HEK293 (cell line): ENCODE data around the gene PPP6R3.

ENCODE experiments used
- CTCF ChIA-PET: fragments of 350-600 bp; formaldehyde crosslinking; extraction: SDS; loops from one replicate; lab custom pipeline; 2021; ENCODE audit warnings: antibody characterized with exemption; lab: Yijun Ruan, JAX
- POLR2A ChIA-PET: fragments of 300-600 bp; formaldehyde crosslinking; extraction: SDS; loops from one replicate; lab custom pipeline; 2020; ENCODE audit warnings: antibody characterized with exemption, inconsistent platforms; lab: Yijun Ruan, JAX
- H3K27ac ChIP-seq: fragments of 200-500 bp; sonication (Bioruptor generic); 2 replicates; pipeline ENCODE4 v1.5.1; 2014; ENCODE audit warnings: low read depth, low read length, control low read depth, inconsistent platforms; ENCODE audit errors: extremely low read depth
- H3K36me3 ChIP-seq, 2 experiments: fragments of 200-500 bp in 1 of 2; sonication (Bioruptor generic) in 1 of 2; 1 replicate in 1 of 2; 2 replicates in 1 of 2; pipeline ENCODE4 v1.5.1; 2014 to 2017; ENCODE audit warnings: inconsistent platforms in 2 of 2, low read length in 2 of 2; ENCODE audit not compliant: control insufficient read depth in 2 of 2, insufficient read depth in 1 of 2
- H3K4me1 ChIP-seq: fragments of 200-500 bp; sonication (Bioruptor generic); 2 replicates; pipeline ENCODE4 v1.5.1; 2014; ENCODE audit warnings: mild to moderate bottlenecking, low read length, inconsistent platforms; ENCODE audit not compliant: control insufficient read depth, insufficient read depth
- H3K4me3 ChIP-seq: 2 replicates; pipeline ENCODE4 v1.5.1; 2011; ENCODE audit warnings: low read depth, mild to moderate bottlenecking, control low read depth, low read length, moderate library complexity
- H3K9me3 ChIP-seq: fragments of 200-500 bp; sonication (Bioruptor generic); 2 replicates; pipeline ENCODE4 v1.5.1; 2014; ENCODE audit warnings: low read depth, low read length, inconsistent platforms; ENCODE audit not compliant: control insufficient read depth, insufficient read depth
- GLI2 ChIP-seq: fragments of 450-650 bp; formaldehyde crosslinking; IDR thresholded peaks from 2 replicates; pipeline ENCODE4; 2017; ENCODE audit warnings: missing biosample characterization, missing genetic modification characterization, low read depth, borderline replicate concordance
- GLI4 ChIP-seq: fragments of 450-650 bp; formaldehyde crosslinking; IDR thresholded peaks from 2 replicates; pipeline ENCODE4 v1.5.1; 2016; ENCODE audit warnings: missing biosample characterization, missing genetic modification characterization
- KLF16 ChIP-seq: fragments of 450-650 bp; formaldehyde crosslinking; IDR thresholded peaks from 2 replicates; pipeline ENCODE4 v1.5.1; 2017; ENCODE audit warnings: missing biosample characterization, missing genetic modification characterization
- KLF8 ChIP-seq: fragments of 450-650 bp; formaldehyde crosslinking; IDR thresholded peaks from 2 replicates; pipeline ENCODE4 v1.5.1; 2016; ENCODE audit warnings: missing biosample characterization, missing genetic modification characterization
- SALL2 ChIP-seq: fragments of 450-650 bp; formaldehyde crosslinking; IDR thresholded peaks from 2 replicates; pipeline ENCODE4 v1.5.0; 2017; ENCODE audit warnings: missing biosample characterization, mild to moderate bottlenecking, missing genetic modification characterization, borderline replicate concordance
- SCRT2 ChIP-seq: fragments of 450-650 bp; formaldehyde crosslinking; IDR thresholded peaks from 2 replicates; pipeline ENCODE4 v1.5.1; 2016; ENCODE audit warnings: missing biosample characterization, missing genetic modification characterization
- TRIM28 ChIP-seq: IDR thresholded peaks from 2 replicates; pipeline ENCODE4 v1.6.1; 2011; ENCODE audit warnings: low read length, control low read depth, borderline replicate concordance
- ZNF121 ChIP-seq: fragments of 450-650 bp; formaldehyde crosslinking; IDR thresholded peaks from 2 replicates; pipeline ENCODE4 v1.5.1; 2016; ENCODE audit warnings: missing biosample characterization, missing genetic modification characterization
- ZNF169 ChIP-seq: fragments of 450-650 bp; formaldehyde crosslinking; IDR thresholded peaks from 2 replicates; pipeline ENCODE4 v1.5.1; 2016; ENCODE audit warnings: missing biosample characterization, missing genetic modification characterization
- ZNF221 ChIP-seq: fragments of 450-650 bp; formaldehyde crosslinking; IDR thresholded peaks from 2 replicates; pipeline ENCODE4 v1.5.1; 2017; ENCODE audit warnings: missing biosample characterization, missing genetic modification characterization, borderline replicate concordance
- ZNF24 ChIP-seq: fragments of 450-650 bp; formaldehyde crosslinking; IDR thresholded peaks from 2 replicates; pipeline ENCODE4 v1.5.1; 2016; ENCODE audit warnings: missing biosample characterization, missing genetic modification characterization
- ZNF274 ChIP-seq, 2 experiments: fragments of 200-500 bp in 1 of 2; fragments of 450-650 bp in 1 of 2; sonication (Bioruptor generic) in 1 of 2; formaldehyde crosslinking in 1 of 2; IDR thresholded peaks; 2 replicates each; pipeline versions ENCODE4 v1.5.1 to v1.6.1; 2014 to 2016; ENCODE audit warnings: borderline replicate concordance in 1 of 2, inconsistent platforms in 1 of 2, low read length in 1 of 2, missing biosample characterization in 1 of 2, missing genetic modification characterization in 1 of 2
- ZNF350 ChIP-seq: fragments of 450-650 bp; formaldehyde crosslinking; IDR thresholded peaks from 2 replicates; pipeline ENCODE4 v1.5.0; 2017; ENCODE audit warnings: missing biosample characterization, mild to moderate bottlenecking, missing genetic modification characterization
- ZNF514 ChIP-seq: fragments of 450-650 bp; formaldehyde crosslinking; IDR thresholded peaks from 2 replicates; pipeline ENCODE4 v1.5.1; 2016; ENCODE audit warnings: missing biosample characterization, missing genetic modification characterization
- ZNF529 ChIP-seq: fragments of 450-650 bp; formaldehyde crosslinking; IDR thresholded peaks from 2 replicates; pipeline ENCODE4 v1.5.1; 2017; ENCODE audit warnings: missing genetic modification characterization, missing biosample characterization; ENCODE audit not compliant: insufficient replicate concordance
- ZNF623 ChIP-seq: fragments of 450-650 bp; formaldehyde crosslinking; IDR thresholded peaks from 2 replicates; pipeline ENCODE4 v1.5.1; 2016; ENCODE audit warnings: missing biosample characterization, missing genetic modification characterization
- ZNF660 ChIP-seq: fragments of 450-650 bp; IDR thresholded peaks from 2 replicates; pipeline ENCODE4 v1.5.1; 2018; ENCODE audit warnings: missing biosample characterization, mild to moderate bottlenecking, missing genetic modification characterization
- ZNF677 ChIP-seq: fragments of 450-650 bp; IDR thresholded peaks from 2 replicates; pipeline ENCODE4 v1.5.0; 2018; ENCODE audit warnings: missing biosample characterization, mild to moderate bottlenecking, missing genetic modification characterization, moderate library complexity
- TF ChIP-seq, protein P1 (sequence below): IDR thresholded peaks from 2 replicates; pipeline ENCODE4 v1.6.1; 2011; ENCODE audit warnings: mild to moderate bottlenecking, low read depth, low read length, borderline replicate concordance
- TF ChIP-seq, protein P2 (sequence below): fragments of 450-650 bp; formaldehyde crosslinking; IDR thresholded peaks from 2 replicates; pipeline ENCODE4 v1.5.1; 2016; ENCODE audit warnings: missing biosample characterization, missing genetic modification characterization
- TF ChIP-seq, protein P3 (sequence below): fragments of 450-650 bp; formaldehyde crosslinking; IDR thresholded peaks from 2 replicates; pipeline ENCODE4 v1.5.1; 2016; ENCODE audit warnings: missing biosample characterization, missing genetic modification characterization
- TF ChIP-seq, protein P4 (sequence below): fragments of 450-650 bp; formaldehyde crosslinking; IDR thresholded peaks from 2 replicates; pipeline ENCODE4 v1.5.1; 2016; ENCODE audit warnings: missing biosample characterization, missing genetic modification characterization

The PPP6R3 gene

DNA sequence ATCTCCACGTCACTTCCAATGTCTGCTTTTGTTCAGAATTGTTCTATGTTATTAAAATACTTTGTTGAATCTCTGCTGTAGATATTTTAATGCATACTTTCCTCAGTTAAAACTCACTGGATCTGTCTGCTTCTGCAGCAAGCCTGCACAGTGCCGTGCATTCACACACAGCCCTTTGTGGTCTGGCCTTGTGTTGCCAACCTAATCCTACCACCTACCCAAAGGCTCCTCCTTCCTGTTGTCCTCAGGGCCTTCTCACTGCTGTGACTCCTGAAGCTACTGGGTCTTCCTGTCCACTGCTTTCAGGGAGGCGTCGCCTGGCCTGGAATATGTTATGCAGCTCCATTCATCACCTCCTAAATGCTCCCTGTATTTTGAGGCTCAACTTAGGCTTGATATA is 67.0 kb downstream of the PPP6R3 start:
- TF ChIP-seq, protein P1, sequence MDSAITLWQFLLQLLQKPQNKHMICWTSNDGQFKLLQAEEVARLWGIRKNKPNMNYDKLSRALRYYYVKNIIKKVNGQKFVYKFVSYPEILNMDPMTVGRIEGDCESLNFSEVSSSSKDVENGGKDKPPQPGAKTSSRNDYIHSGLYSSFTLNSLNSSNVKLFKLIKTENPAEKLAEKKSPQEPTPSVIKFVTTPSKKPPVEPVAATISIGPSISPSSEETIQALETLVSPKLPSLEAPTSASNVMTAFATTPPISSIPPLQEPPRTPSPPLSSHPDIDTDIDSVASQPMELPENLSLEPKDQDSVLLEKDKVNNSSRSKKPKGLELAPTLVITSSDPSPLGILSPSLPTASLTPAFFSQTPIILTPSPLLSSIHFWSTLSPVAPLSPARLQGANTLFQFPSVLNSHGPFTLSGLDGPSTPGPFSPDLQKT = no peak
- TF ChIP-seq ZNF274 (IDR thresholded peaks at IDR 0.05; ENCODE audit: low read length) (no peak), ZNF274 (tag by site-specific recombination; IDR thresholded peaks at IDR 0.05; ENCODE audit: borderline replicate concordance) (no peak), ZNF529 (tag by site-specific recombination) (no peak), ZNF221 (tag by site-specific recombination) (no peak), SCRT2 (no peak), SALL2 (tag by site-specific recombination) (no peak), ZNF677 (no peak), KLF8 (tag by site-specific recombination) (no peak), GLI2 (tag by site-specific recombination) (no peak), ZNF514 (tag by site-specific recombination) (no peak), KLF16 (tag by site-specific recombination) (no peak)
- Histone ChIP-seq H3K4me1 (no peaks in the 10 kb centered on the region), H3K9me3 (no peaks in the 10 kb centered on the region), H3K4me3 (no peak overlapping the region), H3K27ac (no peak overlapping the region), H3K36me3 (peaks cover 0 to 60% of the 10 kb centered on the region in 2 experiments; a peak in 2 of 3 replicates)
- POLR2A ChIA-PET = no interaction called here
- CTCF ChIA-PET = interaction anchor here (0.6 to 0.7 kb wide), 2 partner anchors 17 to 54 kb away, joined by 3 read pairs; no protein-coding TSS in a partner anchor

DNA sequence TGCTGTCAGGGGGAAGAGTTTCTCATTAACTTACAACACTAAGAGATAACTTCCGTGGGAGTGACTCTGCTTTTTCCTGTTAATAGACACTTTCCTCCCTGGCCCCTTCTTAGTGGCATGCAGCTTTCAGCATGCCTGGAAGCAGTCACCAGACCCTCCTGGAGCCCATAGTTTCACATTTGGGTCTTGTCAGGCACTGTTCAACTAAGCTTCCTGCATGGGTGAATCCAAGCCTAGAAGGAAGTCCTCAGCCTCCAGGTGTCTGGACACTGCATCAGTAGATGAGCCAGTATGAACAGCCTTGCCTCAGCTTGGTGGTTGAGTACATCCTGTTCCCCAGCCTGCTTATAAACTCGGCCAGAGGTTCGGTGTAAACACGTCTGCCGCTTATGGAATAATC is 68.1 kb downstream of the PPP6R3 start:
- POLR2A ChIA-PET = no interaction called here
- Histone ChIP-seq H3K4me3 (no peak overlapping the region), H3K36me3 (peaks cover 0 to 54% of the 10 kb centered on the region in 2 experiments; a peak in 1 of 3 replicates), H3K27ac (no peak overlapping the region), H3K9me3 (no peaks in the 10 kb centered on the region), H3K4me1 (no peaks in the 10 kb centered on the region)
- TF ChIP-seq ZNF623 (tag by site-specific recombination) = no peak
- TF ChIP-seq, protein P2, sequence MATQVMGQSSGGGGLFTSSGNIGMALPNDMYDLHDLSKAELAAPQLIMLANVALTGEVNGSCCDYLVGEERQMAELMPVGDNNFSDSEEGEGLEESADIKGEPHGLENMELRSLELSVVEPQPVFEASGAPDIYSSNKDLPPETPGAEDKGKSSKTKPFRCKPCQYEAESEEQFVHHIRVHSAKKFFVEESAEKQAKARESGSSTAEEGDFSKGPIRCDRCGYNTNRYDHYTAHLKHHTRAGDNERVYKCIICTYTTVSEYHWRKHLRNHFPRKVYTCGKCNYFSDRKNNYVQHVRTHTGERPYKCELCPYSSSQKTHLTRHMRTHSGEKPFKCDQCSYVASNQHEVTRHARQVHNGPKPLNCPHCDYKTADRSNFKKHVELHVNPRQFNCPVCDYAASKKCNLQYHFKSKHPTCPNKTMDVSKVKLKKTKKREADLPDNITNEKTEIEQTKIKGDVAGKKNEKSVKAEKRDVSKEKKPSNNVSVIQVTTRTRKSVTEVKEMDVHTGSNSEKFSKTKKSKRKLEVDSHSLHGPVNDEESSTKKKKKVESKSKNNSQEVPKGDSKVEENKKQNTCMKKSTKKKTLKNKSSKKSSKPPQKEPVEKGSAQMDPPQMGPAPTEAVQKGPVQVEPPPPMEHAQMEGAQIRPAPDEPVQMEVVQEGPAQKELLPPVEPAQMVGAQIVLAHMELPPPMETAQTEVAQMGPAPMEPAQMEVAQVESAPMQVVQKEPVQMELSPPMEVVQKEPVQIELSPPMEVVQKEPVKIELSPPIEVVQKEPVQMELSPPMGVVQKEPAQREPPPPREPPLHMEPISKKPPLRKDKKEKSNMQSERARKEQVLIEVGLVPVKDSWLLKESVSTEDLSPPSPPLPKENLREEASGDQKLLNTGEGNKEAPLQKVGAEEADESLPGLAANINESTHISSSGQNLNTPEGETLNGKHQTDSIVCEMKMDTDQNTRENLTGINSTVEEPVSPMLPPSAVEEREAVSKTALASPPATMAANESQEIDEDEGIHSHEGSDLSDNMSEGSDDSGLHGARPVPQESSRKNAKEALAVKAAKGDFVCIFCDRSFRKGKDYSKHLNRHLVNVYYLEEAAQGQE (tag by site-specific recombination) = no peak
- no peak for TF ChIP-seq ZNF121 (tag by site-specific recombination)
- no peak for TF ChIP-seq GLI4 (tag by site-specific recombination)
- TF ChIP-seq, protein P3, sequence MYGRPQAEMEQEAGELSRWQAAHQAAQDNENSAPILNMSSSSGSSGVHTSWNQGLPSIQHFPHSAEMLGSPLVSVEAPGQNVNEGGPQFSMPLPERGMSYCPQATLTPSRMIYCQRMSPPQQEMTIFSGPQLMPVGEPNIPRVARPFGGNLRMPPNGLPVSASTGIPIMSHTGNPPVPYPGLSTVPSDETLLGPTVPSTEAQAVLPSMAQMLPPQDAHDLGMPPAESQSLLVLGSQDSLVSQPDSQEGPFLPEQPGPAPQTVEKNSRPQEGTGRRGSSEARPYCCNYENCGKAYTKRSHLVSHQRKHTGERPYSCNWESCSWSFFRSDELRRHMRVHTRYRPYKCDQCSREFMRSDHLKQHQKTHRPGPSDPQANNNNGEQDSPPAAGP (tag by site-specific recombination) = no peak
- TF ChIP-seq ZNF660 (tag by site-specific recombination) = no peak
- TF ChIP-seq ZNF169 (tag by site-specific recombination) = no peak
- no peak for TF ChIP-seq TRIM28
- TF ChIP-seq ZNF24 (tag by site-specific recombination) = no peak
- TF ChIP-seq ZNF350 = no peak
- TF ChIP-seq, protein P4, sequence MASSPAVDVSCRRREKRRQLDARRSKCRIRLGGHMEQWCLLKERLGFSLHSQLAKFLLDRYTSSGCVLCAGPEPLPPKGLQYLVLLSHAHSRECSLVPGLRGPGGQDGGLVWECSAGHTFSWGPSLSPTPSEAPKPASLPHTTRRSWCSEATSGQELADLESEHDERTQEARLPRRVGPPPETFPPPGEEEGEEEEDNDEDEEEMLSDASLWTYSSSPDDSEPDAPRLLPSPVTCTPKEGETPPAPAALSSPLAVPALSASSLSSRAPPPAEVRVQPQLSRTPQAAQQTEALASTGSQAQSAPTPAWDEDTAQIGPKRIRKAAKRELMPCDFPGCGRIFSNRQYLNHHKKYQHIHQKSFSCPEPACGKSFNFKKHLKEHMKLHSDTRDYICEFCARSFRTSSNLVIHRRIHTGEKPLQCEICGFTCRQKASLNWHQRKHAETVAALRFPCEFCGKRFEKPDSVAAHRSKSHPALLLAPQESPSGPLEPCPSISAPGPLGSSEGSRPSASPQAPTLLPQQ (tag by site-specific recombination) = no peak
- CTCF ChIA-PET = interaction anchor here (0.9 to 1.3 kb wide), 2 partner anchors 11 to 56 kb away, joined by 3 read pairs; no protein-coding TSS in a partner anchor
